GM21367 (cell line): ENCODE measurements around the gene SNX32.
A peak's percentile ranks its signal among the peaks of the same experiment; 100 is the strongest.

Experiments
- ATAC-seq: cut with Tn5 transposase; IDR thresholded peaks from one replicate; pipeline ENCODE4 v1.9.1; 2021; ENCODE audit not compliant: unreplicated experiment

The SNX32 gene

GRCh38 chr11:65796726-65797601, 36.8 kb upstream of the SNX32 start:
- no peak for ATAC-seq

- no peak for ATAC-seq
Observed at GRCh38 chr11:65797711-65798110, 36.1 kb upstream of the SNX32 start.

GRCh38 chr11:65798882-65799281, 34.9 kb upstream of the SNX32 start:
- no peak for ATAC-seq

- no peak for ATAC-seq
Observed at GRCh38 chr11:65801153-65801987, 32.4 kb upstream of the SNX32 start.

- peak; percentile 67 for ATAC-seq
Observed at GRCh38 chr11:65802841-65803240, 30.9 kb upstream of the SNX32 start.

GRCh38 chr11:65803797-65804492, 29.8 kb upstream of the SNX32 start:
- ATAC-seq, result no peak

GRCh38 chr11:65806979-65807378, 26.8 kb upstream of the SNX32 start:
- no peak for ATAC-seq

- no peak for ATAC-seq
Observed at GRCh38 chr11:65808744-65809341, 24.9 kb upstream of the SNX32 start.

GRCh38 chr11:65809496-65809895, 24.3 kb upstream of the SNX32 start:
- no peak for ATAC-seq

GRCh38 chr11:65810046-65810868, 23.5 kb upstream of the SNX32 start:
- no peak for ATAC-seq

- ATAC-seq, result no peak
Observed at GRCh38 chr11:65811764-65812475, 21.8 kb upstream of the SNX32 start.

- no peak for ATAC-seq
Observed at GRCh38 chr11:65814131-65814985, 19.4 kb upstream of the SNX32 start.

GRCh38 chr11:65814986-65815565, 18.7 kb upstream of the SNX32 start:
- no peak for ATAC-seq

GRCh38 chr11:65816696-65817095, 17.1 kb upstream of the SNX32 start:
- no peak for ATAC-seq

- no peak for ATAC-seq
Observed at GRCh38 chr11:65817312-65817834, 16.4 kb upstream of the SNX32 start.

- peak; percentile 67 for ATAC-seq
Observed at GRCh38 chr11:65817835-65818680, 15.7 kb upstream of the SNX32 start.

- ATAC-seq, result no peak
Observed at GRCh38 chr11:65821107-65821506, 12.7 kb upstream of the SNX32 start.
